ENCODE measurements around the gene ZNF552.

DNA sequence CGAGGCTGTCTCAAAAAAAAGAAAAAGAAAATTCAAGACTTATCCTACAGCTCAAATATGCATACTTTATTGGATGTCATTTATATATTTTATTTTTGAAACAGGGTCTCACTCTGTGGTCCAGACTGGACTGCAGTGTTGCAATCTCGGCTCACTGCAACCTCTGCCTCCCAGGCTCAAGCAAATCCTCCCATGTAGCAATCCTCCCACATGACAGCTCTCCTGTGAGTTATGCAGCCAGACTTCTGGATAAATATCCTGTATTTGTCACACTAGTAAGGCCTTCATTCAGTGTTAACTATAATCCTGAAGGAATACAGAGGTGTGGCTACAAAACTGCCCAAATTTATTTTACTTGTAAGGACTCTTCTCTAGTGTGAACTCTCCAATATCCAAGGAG lies 7.2 kb downstream of the ZNF552 start:
- TF ChIP-seq, protein P1, sequence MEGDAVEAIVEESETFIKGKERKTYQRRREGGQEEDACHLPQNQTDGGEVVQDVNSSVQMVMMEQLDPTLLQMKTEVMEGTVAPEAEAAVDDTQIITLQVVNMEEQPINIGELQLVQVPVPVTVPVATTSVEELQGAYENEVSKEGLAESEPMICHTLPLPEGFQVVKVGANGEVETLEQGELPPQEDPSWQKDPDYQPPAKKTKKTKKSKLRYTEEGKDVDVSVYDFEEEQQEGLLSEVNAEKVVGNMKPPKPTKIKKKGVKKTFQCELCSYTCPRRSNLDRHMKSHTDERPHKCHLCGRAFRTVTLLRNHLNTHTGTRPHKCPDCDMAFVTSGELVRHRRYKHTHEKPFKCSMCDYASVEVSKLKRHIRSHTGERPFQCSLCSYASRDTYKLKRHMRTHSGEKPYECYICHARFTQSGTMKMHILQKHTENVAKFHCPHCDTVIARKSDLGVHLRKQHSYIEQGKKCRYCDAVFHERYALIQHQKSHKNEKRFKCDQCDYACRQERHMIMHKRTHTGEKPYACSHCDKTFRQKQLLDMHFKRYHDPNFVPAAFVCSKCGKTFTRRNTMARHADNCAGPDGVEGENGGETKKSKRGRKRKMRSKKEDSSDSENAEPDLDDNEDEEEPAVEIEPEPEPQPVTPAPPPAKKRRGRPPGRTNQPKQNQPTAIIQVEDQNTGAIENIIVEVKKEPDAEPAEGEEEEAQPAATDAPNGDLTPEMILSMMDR (IDR thresholded peaks at IDR 0.05): no peak
- no peak for TF ChIP-seq POLR2AphosphoS5 (IDR thresholded peaks at IDR 0.05)

Data from esophagus muscularis mucosa (tissue), 3 donors.